H1 (cell line): ENCODE measurements around the gene MYO1D.

Experiments used
- BACH1 ChIP-seq: IDR thresholded peaks from 2 replicates; pipeline ENCODE4 v1.6.1; 2012; ENCODE audit warnings: low read length, improper control_type of control experiment
- CTCF ChIP-seq, 3 experiments: IDR thresholded peaks; 1 replicate in 2 of 3; 2 replicates in 1 of 3; pipeline versions ENCODE4 v1.5.1 to v1.6.1; 2011; ENCODE audit warnings: low read length in 3 of 3, mild to moderate bottlenecking in 3 of 3, inconsistent platforms in 2 of 3, low read depth in 1 of 3, moderate library complexity in 1 of 3; ENCODE audit not compliant: insufficient read depth in 1 of 3; ENCODE audit errors: control extremely low read depth in 1 of 3
- PHF8 ChIP-seq: fragments of 200-600 bp; sonication (generic); conservative IDR thresholded peaks from 2 replicates; pipeline ENCODE4 v1.7.1; 2012; ENCODE audit warnings: low read depth, mild to moderate bottlenecking, inconsistent platforms, low read length, moderate library complexity
- POLR2AphosphoS5 ChIP-seq: IDR thresholded peaks from 2 replicates; pipeline ENCODE4 v1.6.1; 2011; ENCODE audit warnings: low read depth, low read length
- RXRA ChIP-seq: IDR thresholded peaks from 2 replicates; pipeline ENCODE4 v1.6.1; 2011; ENCODE audit warnings: low read depth, mild to moderate bottlenecking, low read length, moderate library complexity; ENCODE audit not compliant: insufficient read depth
- SIN3A ChIP-seq, 2 experiments: IDR thresholded peaks in 1 of 2; conservative IDR thresholded peaks in 1 of 2; 2 replicates each; pipeline ENCODE4 v1.6.1; 2011 to 2012; ENCODE audit warnings: low read length in 2 of 2, improper control_type of control experiment in 1 of 2, low read depth in 1 of 2, mild to moderate bottlenecking in 1 of 2
- YY1 ChIP-seq: IDR thresholded peaks from 2 replicates; pipeline ENCODE4 v1.6.1; 2011; ENCODE audit warnings: low read depth, mild to moderate bottlenecking, low read length

GRCh38 chr17:32495359-32496231 lies 381.3 kb downstream of the MYO1D start:
- TF ChIP-seq POLR2AphosphoS5 (no peak), PHF8 (no peak), YY1 (no peak), SIN3A (conservative IDR thresholded peaks at IDR 0.05 in 1 of 2, IDR thresholded peaks at IDR 0.05 in 1 of 2; ENCODE audit: low read depth in 1 of 2, low read length in 2 of 2) (no peak), CTCF (IDR thresholded peaks at IDR 0.05; ENCODE audit: control extremely low read depth in 1 of 3, insufficient read depth in 1 of 3, low read depth in 1 of 3, low read length in 3 of 3) (no peak), RXRA (no peak), BACH1 (no peak)
